Sigmoid colon (tissue), 7 donors: Measurements from ENCODE around the gene CORO6. TPM values are rescaled to one million over a fixed set of nuclear protein-coding genes. Genes with fewer than 3 reads are reported as not detected.

Experiments
- DNase-seq: peaks from one replicate; pipeline ENCODE4 v3.0.0-alpha.2; 2019
- H3K27ac ChIP-seq, 4 donors: fragments of 200-600 bp; sonication (generic); one replicate each; pipeline ENCODE4 v1.5.1; 2016 to 2019; ENCODE audit warnings: mild to moderate bottlenecking in 1 of 4
- H3K27me3 ChIP-seq, 3 donors: fragments of 200-600 bp; sonication (generic); one replicate each; pipeline ENCODE4 v1.5.1; 2019; ENCODE audit warnings: mild to moderate bottlenecking in 1 of 3
- H3K36me3 ChIP-seq, 4 donors: fragments of 200-600 bp; sonication (generic); one replicate each; pipeline ENCODE4 v1.5.1; 2016 to 2019
- H3K4me1 ChIP-seq, 4 donors: fragments of 200-600 bp; sonication (generic); one replicate each; pipeline ENCODE4 v1.5.1; 2017 to 2019
- H3K4me3 ChIP-seq, 4 donors: fragments of 200-600 bp; sonication (generic); one replicate each; pipeline ENCODE4 v1.5.1; 2017 to 2019; ENCODE audit warnings: mild to moderate bottlenecking in 2 of 4, moderate library complexity in 1 of 4
- H3K9me3 ChIP-seq, 4 donors: fragments of 200-600 bp in 3 of 4; sonication (generic) in 3 of 4; one replicate each; pipeline versions ENCODE4 v1.5.1 to v1.6.1; 2013 to 2019
- CTCF ChIP-seq, 4 experiments: fragments of 450-650 bp in 3 of 4; fragments of 200-600 bp in 1 of 4; IDR thresholded peaks; one replicate each; pipeline ENCODE4 v1.5.1; 2016 to 2019; ENCODE audit warnings: antibody characterized with exemption in 4 of 4, mild to moderate bottlenecking in 3 of 4, moderate library complexity in 2 of 4
- EP300 ChIP-seq, 4 donors: sonication (generic); formaldehyde crosslinking; IDR thresholded peaks; one replicate each; pipeline ENCODE4 v1.6.1; 2017; ENCODE audit warnings: antibody characterized with exemption in 4 of 4
- POLR2A ChIP-seq, 2 donors: fragments of 450-650 bp; IDR thresholded peaks; one replicate each; pipeline ENCODE4 v1.6.1; 2016; ENCODE audit warnings: antibody characterized with exemption in 2 of 2, mild to moderate bottlenecking in 2 of 2, moderate library complexity in 2 of 2
- POLR2AphosphoS5 ChIP-seq, 4 donors: sonication (generic); formaldehyde crosslinking; IDR thresholded peaks; one replicate each; pipeline ENCODE4 v1.6.1; 2017; ENCODE audit warnings: antibody characterized with exemption in 4 of 4
- WGBS, 2 donors: extraction: QIAGEN DNeasy Blood & Tissue Kit; methylation state at CpG; one replicate each; pipeline ENCODE4 v1.1.7; 2013; 5-methylcytosine and 5-hydroxymethylcytosine counted together
- intact Hi-C: fragments of 100-400 bp; cut with DNase I; formaldehyde crosslinking; loops from one replicate; pipeline ENCODE4 v1.15.1; 2023
- polyA plus RNA-seq, 3 donors: library from polyadenylated mRNA; stranded (reverse); fragments of 200-250 nt; gene quantifications; one replicate each; pipeline ENCODE4 v1.2.3, GENCODE V29; 2013
- total RNA-seq, 4 donors: library from RNA; depleted of rRNA; stranded (reverse); fragments of >200 nt; gene quantifications; one replicate each; pipeline ENCODE4 v1.1.0, GENCODE V29; 2016
- donor health status: healthy with polysubstance abuse.
- donor health status: Bipolar disorder and iron deficiency.
- donor health status: healthy.

CORO6 gene
- total and polyA plus RNA-seq, 7 donors: 0.23 to 94.4 (median 23.9) TPM

DNA sequence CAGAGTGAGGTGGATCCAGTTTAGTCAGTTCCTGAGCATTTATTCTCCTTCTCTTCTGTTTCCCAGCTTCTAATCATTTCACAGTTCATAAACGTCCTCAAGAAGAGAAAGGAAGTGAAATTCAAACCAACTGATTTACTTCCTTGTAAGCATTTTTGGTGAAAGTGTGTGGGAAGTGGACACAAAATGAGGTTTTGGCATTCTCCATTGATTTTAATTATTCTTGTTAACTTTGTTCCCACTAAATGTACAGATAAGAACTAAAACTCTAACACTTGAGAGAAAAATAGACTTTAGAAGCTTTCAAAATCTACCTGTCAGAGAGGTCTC is 42.7 kb upstream of the CORO6 start:
- 11 to 21% methylated on average over 1 of the region's 1 CpG for WGBS, 2 donors
- TF ChIP-seq EP300 (IDR thresholded peaks at IDR 0.05): no peak
- TF ChIP-seq POLR2A (IDR thresholded peaks at IDR 0.05): no peak
- no peak for TF ChIP-seq CTCF (IDR thresholded peaks at IDR 0.05)
- TF ChIP-seq POLR2AphosphoS5 (IDR thresholded peaks at IDR 0.05): no peak
- Histone ChIP-seq H3K9me3 (no peaks in the 10 kb centered on the region), H3K36me3 (peaks cover 0 to 56% (median 12%) of the 10 kb centered on the region in 4 donors), H3K4me3 (no peak overlapping the region), H3K27me3 (no peaks in the 10 kb centered on the region), H3K4me1 (peaks cover 0 to 3% (median 0%) of the 10 kb centered on the region in 4 donors), H3K27ac (no peak overlapping the region)
- DNase-seq: no peak
- intact Hi-C loops: no loop called here

- TF ChIP-seq EP300 (IDR thresholded peaks at IDR 0.05) (no peak), POLR2AphosphoS5 (IDR thresholded peaks at IDR 0.05) (no peak), CTCF (IDR thresholded peaks at IDR 0.05) (no peak), POLR2A (IDR thresholded peaks at IDR 0.05) (no peak)
- H3K27ac ChIP-seq: no peak overlapping the region
- H3K9me3 ChIP-seq: no peaks in the 10 kb centered on the region
- 21 to 59% methylated on average over 2 of the region's 2 CpGs for WGBS, 2 donors
- peaks cover 0 to 52% (median 10%) of the 10 kb centered on the region in 4 donors for H3K36me3 ChIP-seq
- peaks cover 0 to 3% (median 0%) of the 10 kb centered on the region in 4 donors for H3K4me1 ChIP-seq
- no peak for DNase-seq
- intact Hi-C loops: no loop called here
- H3K4me3 ChIP-seq: no peak overlapping the region
- no peaks in the 10 kb centered on the region for H3K27me3 ChIP-seq
Observed at GRCh38 chr17:29664743-29665480, 42.2 kb upstream of the CORO6 start.

DNA sequence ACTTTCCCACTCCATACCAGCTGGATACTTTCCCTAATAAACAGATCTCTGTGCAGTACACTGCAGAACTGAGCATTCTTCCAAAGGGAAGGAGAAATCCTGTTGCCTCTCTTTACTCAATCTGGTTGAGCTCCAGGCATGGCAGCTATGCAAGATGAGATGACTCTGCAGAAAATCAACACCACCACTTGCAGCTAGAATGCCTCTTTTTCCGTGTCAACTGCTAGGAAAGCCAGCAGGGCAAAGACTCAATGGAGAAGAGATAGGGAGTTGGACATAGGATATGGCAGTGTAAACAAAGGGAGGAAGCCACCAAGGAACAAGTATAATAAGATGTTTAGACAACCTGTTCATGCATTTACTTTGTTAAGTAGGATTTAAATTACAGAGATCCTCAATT is 40.4 kb upstream of the CORO6 start:
- Histone ChIP-seq H3K27me3 (no peaks in the 10 kb centered on the region), H3K4me1 (peaks cover 0 to 3% (median 0%) of the 10 kb centered on the region in 4 donors), H3K9me3 (no peaks in the 10 kb centered on the region), H3K27ac (no peak overlapping the region), H3K4me3 (no peak overlapping the region), H3K36me3 (peaks cover 0 to 36% (median 6%) of the 10 kb centered on the region in 4 donors)
- DNase-seq: no peak
- WGBS, 2 donors: 59 to 76% methylated on average over 1 of the region's 1 CpG
- TF ChIP-seq EP300 (IDR thresholded peaks at IDR 0.05) (no peak), CTCF (IDR thresholded peaks at IDR 0.05) (no peak), POLR2A (IDR thresholded peaks at IDR 0.05) (no peak), POLR2AphosphoS5 (IDR thresholded peaks at IDR 0.05) (no peak)
- intact Hi-C loops: no loop called here

GRCh38 chr17:29661213-29661612 is 38.5 kb upstream of the CORO6 start:
- Histone ChIP-seq H3K9me3 (no peaks in the 10 kb centered on the region), H3K27ac (no peak overlapping the region), H3K4me1 (peaks cover 0 to 3% (median 0%) of the 10 kb centered on the region in 4 donors), H3K36me3 (peaks cover 0 to 17% (median 3%) of the 10 kb centered on the region in 4 donors), H3K27me3 (no peaks in the 10 kb centered on the region), H3K4me3 (no peak overlapping the region)
- WGBS, 2 donors: 59 to 84% methylated on average over 2 of the region's 2 CpGs
- DNase-seq: no peak
- intact Hi-C loops: no loop called here
- no peak for TF ChIP-seq POLR2A (IDR thresholded peaks at IDR 0.05)
- no peak for TF ChIP-seq EP300 (IDR thresholded peaks at IDR 0.05)
- no peak for TF ChIP-seq CTCF (IDR thresholded peaks at IDR 0.05)
- no peak for TF ChIP-seq POLR2AphosphoS5 (IDR thresholded peaks at IDR 0.05)
